ENCODE results near the gene IPP. TPM values are rescaled to one million over a fixed set of nuclear protein-coding genes. Genes with fewer than 3 reads are reported as not detected.
A peak's percentile ranks its signal among the peaks of the same experiment; 100 is the strongest.

Gene IPP
- 10 to 100 TPM; 12.8 to 36.4 (median 15.8) TPM for total RNA-seq

- in situ Hi-C loops (cut with MboI; ENCODE audit: low pct_ligation_motif_present in 1 of 4, low pct_unique_long_range_greater_than_20kb in 1 of 4, low sequenced_read_pairs in 3 of 4) (no loop called here), intact Hi-C loops (cut with DNase I; ENCODE audit: low total_unique reads) (no loop called here)
- H3K36me3 ChIP-seq = no peaks in the 10 kb centered on the region
- peak; percentile 97 for DNase-seq
- H3K27ac ChIP-seq = peak within 1 kb of the TSS; percentile 93 to 98 (median 98)
- no peaks in the 10 kb centered on the region for H3K27me3 ChIP-seq
- peaks cover 0 to 4% of the 10 kb centered on the region in 2 donors for H3K9me3 ChIP-seq
- H3K4me3 ChIP-seq = peak within 1 kb of the TSS; percentile 53 to 77 (median 66)
- TF ChIP-seq EP300 (IDR thresholded peaks at IDR 0.05; ENCODE audit: low read depth) (no peak), CTCF (IDR thresholded peaks at IDR 0.05) (peak in 1 of 5 experiments; percentile 8), POLR2AphosphoS5 (IDR thresholded peaks at IDR 0.05) (peak; percentile 94 to 99 (median 98)), POLR2A (IDR thresholded peaks at IDR 0.05) (peak; percentile 98)
- 0 to 1% methylated on average over 4 to 47 of the region's 58 CpGs for WGBS, 2 donors (ENCODE audit: low coverage in 1 of 2)
- peaks cover 3 to 20% (median 9%) of the 10 kb centered on the region in 4 donors for H3K4me1 ChIP-seq
These were observed at the start of gene IPP for GRCh38 chr1:45750298-45751038. Gene IPP (minus strand): TSS chr1:45750653. CDS start chr1:45746411, 4,242 bp downstream.

DNA sequence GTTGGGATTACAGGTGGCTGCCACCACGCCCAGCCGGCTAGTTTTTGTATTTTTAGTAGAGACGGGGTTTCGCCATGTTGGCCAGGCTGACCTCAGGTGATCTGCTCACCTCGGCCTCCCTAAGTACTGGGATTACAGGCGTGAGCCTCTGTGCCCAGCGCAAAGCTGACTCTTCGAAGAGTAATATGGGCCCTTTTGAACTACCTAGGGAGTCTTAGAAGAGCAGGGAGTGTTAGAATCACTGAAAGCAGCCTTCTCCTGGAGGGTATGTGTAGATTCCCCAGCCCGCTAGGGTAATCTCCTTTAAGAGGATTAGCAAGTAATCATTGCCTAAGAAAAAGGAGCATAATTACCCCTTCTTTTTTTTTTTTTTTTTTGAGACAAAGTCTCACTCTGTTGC lies 46.5 kb upstream of the IPP start:
- Histone ChIP-seq H3K27me3 (peaks cover 3% of the 10 kb centered on the region), H3K27ac (no peak overlapping the region), H3K36me3 (no peaks in the 10 kb centered on the region), H3K4me3 (no peak overlapping the region), H3K9me3 (no peaks in the 10 kb centered on the region), H3K4me1 (peaks cover 0 to under 1% (median 0%) of the 10 kb centered on the region in 4 donors)
- 96% methylated on average over 9 of the region's 9 CpGs; no CpG with 5 or more reads in 1 of the 2 donors for WGBS, 2 donors (ENCODE audit: low coverage in 1 of 2)
- intact Hi-C loops (cut with DNase I; ENCODE audit: low total_unique reads) = no loop called here
- DNase-seq = no peak
- TF ChIP-seq CTCF (IDR thresholded peaks at IDR 0.05) = no peak
- TF ChIP-seq POLR2AphosphoS5 (IDR thresholded peaks at IDR 0.05) = no peak
- TF ChIP-seq EP300 (IDR thresholded peaks at IDR 0.05; ENCODE audit: low read depth) = no peak
- TF ChIP-seq POLR2A (IDR thresholded peaks at IDR 0.05) = no peak
- in situ Hi-C loops (cut with MboI; ENCODE audit: low pct_ligation_motif_present in 1 of 4, low pct_unique_long_range_greater_than_20kb in 1 of 4, low sequenced_read_pairs in 3 of 4) = no loop called here

DNA sequence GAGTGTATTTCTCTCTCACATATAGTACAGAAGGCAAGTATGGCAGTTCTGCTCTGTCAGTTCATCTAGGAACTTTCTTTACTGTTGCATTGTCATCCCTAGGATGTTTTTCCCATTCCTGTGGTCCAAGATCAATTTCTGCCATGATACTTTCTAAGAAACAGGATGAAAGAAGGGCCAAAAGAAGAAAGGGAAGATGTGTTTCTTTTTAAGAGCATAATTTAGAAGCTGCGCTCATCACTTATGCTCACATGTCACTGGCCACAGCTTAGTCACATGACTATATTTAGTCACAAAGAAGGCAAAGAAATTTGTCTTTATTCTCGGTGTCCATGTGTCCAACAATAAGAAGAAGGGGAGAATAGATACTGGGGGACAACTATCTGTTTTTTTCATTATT lies 45.9 kb upstream of the IPP start:
- Histone ChIP-seq H3K36me3 (no peaks in the 10 kb centered on the region), H3K4me1 (no peaks in the 10 kb centered on the region), H3K4me3 (no peak overlapping the region), H3K27ac (no peak overlapping the region), H3K9me3 (no peaks in the 10 kb centered on the region), H3K27me3 (peaks cover 3% of the 10 kb centered on the region)
- no peak for DNase-seq
- 53 to 81% methylated on average over 2 of the region's 2 CpGs for WGBS, 2 donors (ENCODE audit: low coverage in 1 of 2)
- TF ChIP-seq EP300 (IDR thresholded peaks at IDR 0.05; ENCODE audit: low read depth) (no peak), POLR2AphosphoS5 (IDR thresholded peaks at IDR 0.05) (no peak), CTCF (IDR thresholded peaks at IDR 0.05) (no peak), POLR2A (IDR thresholded peaks at IDR 0.05) (no peak)
- intact Hi-C loops (cut with DNase I; ENCODE audit: low total_unique reads) = no loop called here
- in situ Hi-C loops (cut with MboI; ENCODE audit: low pct_ligation_motif_present in 1 of 4, low pct_unique_long_range_greater_than_20kb in 1 of 4, low sequenced_read_pairs in 3 of 4) = no loop called here

DNA sequence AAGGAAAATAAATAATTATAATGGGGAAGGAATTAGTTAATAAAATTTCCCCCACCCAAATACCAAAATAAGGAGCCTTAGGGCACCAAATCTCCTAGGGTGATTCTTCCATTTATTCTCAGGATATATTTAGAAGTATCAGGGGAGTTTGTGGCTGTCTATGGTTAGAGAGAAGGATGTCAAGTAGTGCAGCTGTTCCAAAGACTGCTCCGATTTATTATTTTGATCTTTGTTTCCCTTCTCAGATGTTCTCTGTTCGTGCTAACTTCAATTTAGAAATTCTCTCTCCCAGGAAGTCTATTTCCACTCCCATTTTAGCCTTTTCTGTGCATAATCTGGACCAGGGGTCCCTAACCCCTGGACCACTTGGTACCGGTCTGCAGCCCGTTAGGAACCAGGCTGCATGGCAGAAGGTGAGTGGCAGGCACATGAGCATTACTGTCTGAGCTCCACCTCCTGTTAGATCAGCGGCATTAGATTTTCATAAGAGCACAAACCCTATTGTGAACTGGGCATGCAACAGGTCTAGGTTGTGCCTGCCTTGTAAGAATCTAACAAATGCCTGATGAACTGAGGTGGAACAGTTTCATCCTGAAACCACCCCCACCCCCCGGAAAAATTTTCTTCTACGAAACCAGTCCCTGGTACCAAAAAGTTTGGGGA lies 43.6 kb upstream of the IPP start:
- H3K9me3 ChIP-seq = no peaks in the 10 kb centered on the region
- no peak overlapping the region for H3K27ac ChIP-seq
- in situ Hi-C loops (cut with MboI; ENCODE audit: low pct_ligation_motif_present in 1 of 4, low pct_unique_long_range_greater_than_20kb in 1 of 4, low sequenced_read_pairs in 3 of 4) = no loop called here
- H3K4me3 ChIP-seq = no peak overlapping the region
- no peaks in the 10 kb centered on the region for H3K4me1 ChIP-seq
- DNase-seq = no peak
- H3K36me3 ChIP-seq = no peaks in the 10 kb centered on the region
- intact Hi-C loops (cut with DNase I; ENCODE audit: low total_unique reads) = no loop called here
- no peak for TF ChIP-seq EP300 (IDR thresholded peaks at IDR 0.05; ENCODE audit: low read depth)
- no peak for TF ChIP-seq CTCF (IDR thresholded peaks at IDR 0.05)
- TF ChIP-seq POLR2A (IDR thresholded peaks at IDR 0.05) = no peak
- no peak for TF ChIP-seq POLR2AphosphoS5 (IDR thresholded peaks at IDR 0.05)
- WGBS, 2 donors (ENCODE audit: low coverage in 1 of 2) = 57% methylated on average over 5 to 7 of the region's 7 CpGs
- peaks cover 3% of the 10 kb centered on the region for H3K27me3 ChIP-seq
